GM12801 (cell line): Measurements from ENCODE around the gene PPP1R13B.

ENCODE experiments used
- TF ChIP-seq, protein P1 (sequence below): IDR thresholded peaks from one replicate; pipeline ENCODE4 v1.5.1; 2011; ENCODE audit warnings: control low read depth; ENCODE audit not compliant: insufficient read length; ENCODE audit errors: extremely low read depth

PPP1R13B gene

DNA sequence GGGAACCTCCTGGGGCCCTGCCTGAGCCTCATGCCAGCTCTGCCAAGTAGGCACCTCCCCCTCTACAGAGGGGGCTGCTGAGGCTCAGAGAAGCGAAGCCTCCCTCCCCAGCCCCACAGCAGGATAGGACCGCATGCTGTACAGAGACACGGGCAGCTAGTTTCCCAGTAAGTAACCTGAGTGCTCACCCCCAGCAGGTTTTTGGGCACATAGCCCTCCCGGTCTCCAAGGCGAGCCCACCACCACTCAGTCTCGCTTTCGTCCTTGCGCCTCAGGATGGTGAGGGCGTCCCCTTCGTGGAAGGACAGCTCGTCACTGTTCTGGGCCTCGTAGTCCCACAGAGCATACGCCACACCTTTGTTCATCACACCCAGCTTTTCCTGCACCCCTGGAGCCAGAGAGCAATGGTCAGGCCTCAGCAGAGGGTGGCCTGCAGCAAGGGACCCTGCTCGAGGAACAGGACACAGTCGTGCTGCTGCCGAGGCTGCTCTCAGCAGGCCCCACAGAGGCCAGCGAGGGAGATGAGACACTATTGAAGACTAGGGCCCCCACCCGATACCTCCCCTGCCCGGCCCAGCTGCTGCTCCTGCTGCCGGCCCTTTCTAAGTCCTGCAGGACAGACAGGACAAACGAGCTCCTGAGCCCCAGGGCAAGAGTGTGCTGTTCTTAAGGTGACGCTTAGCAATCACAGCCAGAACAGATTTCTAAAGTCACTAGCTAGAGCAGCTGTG, 111.4 kb downstream of the PPP1R13B start:
- TF ChIP-seq, protein P1, sequence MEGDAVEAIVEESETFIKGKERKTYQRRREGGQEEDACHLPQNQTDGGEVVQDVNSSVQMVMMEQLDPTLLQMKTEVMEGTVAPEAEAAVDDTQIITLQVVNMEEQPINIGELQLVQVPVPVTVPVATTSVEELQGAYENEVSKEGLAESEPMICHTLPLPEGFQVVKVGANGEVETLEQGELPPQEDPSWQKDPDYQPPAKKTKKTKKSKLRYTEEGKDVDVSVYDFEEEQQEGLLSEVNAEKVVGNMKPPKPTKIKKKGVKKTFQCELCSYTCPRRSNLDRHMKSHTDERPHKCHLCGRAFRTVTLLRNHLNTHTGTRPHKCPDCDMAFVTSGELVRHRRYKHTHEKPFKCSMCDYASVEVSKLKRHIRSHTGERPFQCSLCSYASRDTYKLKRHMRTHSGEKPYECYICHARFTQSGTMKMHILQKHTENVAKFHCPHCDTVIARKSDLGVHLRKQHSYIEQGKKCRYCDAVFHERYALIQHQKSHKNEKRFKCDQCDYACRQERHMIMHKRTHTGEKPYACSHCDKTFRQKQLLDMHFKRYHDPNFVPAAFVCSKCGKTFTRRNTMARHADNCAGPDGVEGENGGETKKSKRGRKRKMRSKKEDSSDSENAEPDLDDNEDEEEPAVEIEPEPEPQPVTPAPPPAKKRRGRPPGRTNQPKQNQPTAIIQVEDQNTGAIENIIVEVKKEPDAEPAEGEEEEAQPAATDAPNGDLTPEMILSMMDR = no peak

DNA sequence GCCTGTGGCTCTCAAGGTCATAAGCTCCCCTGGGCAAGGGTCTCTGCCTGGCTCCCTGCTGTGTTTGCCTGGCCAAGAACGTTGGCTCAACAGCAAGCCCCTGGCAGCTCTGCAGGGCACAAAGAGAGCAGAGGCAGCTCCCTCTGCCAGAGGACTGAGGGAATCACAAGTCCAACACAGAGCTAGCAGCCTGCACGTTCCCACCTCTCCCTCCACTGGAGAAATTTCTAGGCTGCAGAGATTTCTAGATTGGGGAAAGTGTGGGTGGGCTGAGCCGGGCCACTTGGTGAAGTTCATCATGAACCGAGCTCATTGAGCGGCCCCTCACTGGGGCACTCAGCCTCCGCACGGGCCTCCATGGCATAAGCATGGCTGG, 111.9 kb downstream of the PPP1R13B start:
- TF ChIP-seq, protein P1 = no peak

DNA sequence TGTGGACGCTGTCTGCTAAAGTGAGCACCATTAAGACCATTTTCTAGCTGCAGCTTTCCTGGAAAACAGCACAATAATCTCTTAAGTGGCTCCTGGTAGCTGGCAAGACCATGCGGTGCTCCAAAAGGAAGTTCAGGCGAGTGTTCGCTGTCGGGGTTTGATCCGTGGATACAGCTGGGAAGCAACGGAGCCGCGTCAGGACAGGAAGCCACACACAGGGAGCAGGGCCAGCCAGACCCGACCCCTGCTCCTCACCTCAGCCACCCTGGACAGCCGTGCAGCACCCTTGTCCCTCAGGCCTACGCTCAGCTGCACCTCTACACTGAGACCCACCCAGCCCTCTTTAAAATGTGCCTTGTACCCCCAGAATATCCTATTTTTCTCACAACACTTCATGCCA, 112.4 kb downstream of the PPP1R13B start:
- TF ChIP-seq, protein P1 = no peak

DNA sequence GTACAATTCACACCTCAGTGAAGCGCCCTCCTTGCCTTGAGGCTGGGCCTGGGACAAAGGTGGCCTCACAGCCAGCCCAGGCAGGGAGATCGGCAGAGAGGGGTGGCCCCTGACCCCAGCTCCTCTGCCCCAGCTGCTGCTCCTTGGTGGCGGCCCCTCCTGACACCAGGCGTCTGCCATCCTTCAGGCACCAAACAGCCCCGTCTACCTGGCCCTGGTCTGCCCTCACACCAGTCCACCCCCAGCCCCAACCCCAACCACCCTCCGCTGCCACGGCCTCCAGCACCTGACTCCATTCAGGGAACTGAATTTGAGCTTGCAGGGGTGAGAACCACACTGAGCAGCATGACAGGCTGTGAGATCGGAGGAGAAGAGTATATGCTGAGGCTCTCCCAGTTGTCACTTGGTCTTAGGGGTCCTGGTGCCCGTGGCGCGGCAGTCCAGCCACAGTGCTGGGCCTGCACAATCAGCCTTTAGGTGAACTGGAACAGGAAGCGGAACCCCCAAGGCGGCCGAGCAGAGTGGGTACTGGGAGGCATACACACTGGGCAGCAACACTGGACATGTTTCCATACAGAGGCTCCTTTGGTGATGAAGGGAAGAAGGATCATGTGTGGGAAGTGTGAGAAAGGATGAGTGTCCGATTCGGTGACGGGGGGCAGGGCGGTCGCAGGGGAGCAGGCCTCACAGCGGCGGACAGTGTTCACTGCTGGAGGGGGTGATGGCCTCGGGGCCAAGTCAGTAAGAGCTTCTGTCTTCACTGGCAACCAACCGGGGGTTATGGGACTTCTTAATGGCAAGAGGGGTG, 113.1 kb downstream of the PPP1R13B start:
- TF ChIP-seq, protein P1 = no peak

DNA sequence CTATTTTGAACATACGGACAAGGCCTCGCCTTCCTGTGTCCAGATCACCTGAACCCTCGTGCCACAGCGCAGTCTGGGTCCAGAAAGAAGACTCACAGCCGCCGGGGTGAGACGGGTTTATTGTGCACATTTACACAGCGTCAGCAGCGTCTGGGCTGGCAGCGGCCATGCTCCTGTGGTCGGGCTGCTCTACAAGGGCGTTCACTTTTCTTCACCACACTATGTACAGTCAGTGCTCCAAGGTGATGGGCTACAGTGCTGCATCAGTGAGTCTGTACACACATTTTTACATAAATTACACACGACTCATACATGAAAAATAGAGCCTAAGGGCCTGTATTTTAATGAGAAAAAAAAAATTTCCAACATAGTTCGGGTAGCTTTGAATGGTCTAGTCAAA, 113.7 kb downstream of the PPP1R13B start:
- TF ChIP-seq, protein P1 = no peak

DNA sequence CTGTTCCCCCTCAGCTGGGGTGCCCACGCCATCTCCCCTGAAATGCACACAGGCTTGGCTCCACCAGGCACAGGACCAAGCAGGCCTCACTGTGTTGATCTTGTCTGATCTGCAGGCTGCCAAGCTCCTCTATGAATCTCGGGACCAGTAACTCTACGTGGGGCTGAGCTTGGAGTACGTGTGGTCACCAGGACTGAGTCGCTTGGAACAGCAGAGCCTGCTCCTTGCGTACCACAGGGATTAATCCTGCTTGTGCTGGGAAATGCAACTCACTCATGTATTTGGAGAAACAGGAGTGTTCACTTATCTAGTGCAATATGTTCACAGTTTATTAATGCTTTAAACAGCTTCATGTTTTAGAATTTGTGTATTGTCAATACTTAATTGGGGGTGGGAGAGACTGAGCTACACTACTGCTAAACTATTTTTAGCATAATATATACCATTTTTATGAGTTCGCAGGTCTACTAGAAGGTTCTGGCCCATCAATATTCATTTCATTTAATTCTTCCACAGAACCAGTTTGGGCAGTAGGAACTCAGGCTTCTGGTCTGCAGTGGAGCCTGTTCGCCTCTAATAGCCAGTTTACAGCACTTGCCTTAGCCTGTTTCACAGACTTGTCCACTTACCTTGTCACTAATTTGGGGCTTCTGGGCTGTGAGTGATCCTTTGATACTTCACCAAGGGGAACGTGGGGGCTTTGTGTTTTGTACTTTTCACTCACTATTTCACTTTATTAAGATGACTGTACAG, 114.3 kb downstream of the PPP1R13B start:
- TF ChIP-seq, protein P1 = no peak
